Upper lobe of left lung (tissue), 6 donors: Measurements from ENCODE around the gene NOS1AP. TPM values are rescaled to one million over a fixed set of nuclear protein-coding genes. Genes with fewer than 3 reads are reported as not detected.

ENCODE experiments used
- ATAC-seq, 2 donors: fragments of 200-7000 bp; cut with Tn5 transposase; one replicate each; pipeline ENCODE4 v1.9.1; 2022; ENCODE audit warnings: mild to moderate bottlenecking in 2 of 2, moderate library complexity in 2 of 2; ENCODE audit not compliant: low FRiP score in 2 of 2
- DNase-seq, 2 donors: peaks; one replicate each; pipeline ENCODE4 v3.0.0-alpha.2; 2019 to 2020
- H3K27ac ChIP-seq, 4 donors: fragments of 200-600 bp; sonication (generic); one replicate each; pipeline ENCODE4 v1.5.1; 2016 to 2019
- H3K27me3 ChIP-seq, 4 donors: fragments of 200-600 bp; sonication (generic); one replicate each; pipeline ENCODE4 v1.5.1; 2017 to 2019
- H3K36me3 ChIP-seq, 4 donors: fragments of 200-600 bp; sonication (generic); one replicate each; pipeline ENCODE4 v1.5.1; 2016 to 2019
- H3K4me1 ChIP-seq, 4 donors: fragments of 200-600 bp; sonication (generic); one replicate each; pipeline ENCODE4 v1.5.1; 2018 to 2019
- H3K4me3 ChIP-seq, 4 donors: fragments of 200-600 bp; sonication (generic); one replicate each; pipeline ENCODE4 v1.5.1; 2017 to 2019; ENCODE audit warnings: mild to moderate bottlenecking in 2 of 4, moderate library complexity in 1 of 4
- H3K9me3 ChIP-seq, 4 donors: fragments of 200-600 bp; sonication (generic); one replicate each; pipeline ENCODE4 v1.5.1; 2018 to 2019
- CTCF ChIP-seq, 6 experiments: fragments of 450-650 bp in 4 of 6; fragments of 200-600 bp in 2 of 6; sonication (generic) in 2 of 6; IDR thresholded peaks; one replicate each; pipeline ENCODE4 v1.5.1; 2016 to 2019; ENCODE audit warnings: antibody characterized with exemption in 6 of 6
- EP300 ChIP-seq, 4 donors: sonication (generic); formaldehyde crosslinking; IDR thresholded peaks; one replicate each; pipeline ENCODE4 v1.5.1; 2017; ENCODE audit warnings: antibody characterized with exemption in 4 of 4, control low read depth in 2 of 4
- POLR2A ChIP-seq, 4 donors: fragments of 450-650 bp; IDR thresholded peaks; one replicate each; pipeline ENCODE4 v1.5.1; 2016 to 2017; ENCODE audit warnings: antibody characterized with exemption in 4 of 4, mild to moderate bottlenecking in 2 of 4
- POLR2AphosphoS5 ChIP-seq, 2 donors: sonication (generic); formaldehyde crosslinking; IDR thresholded peaks; one replicate each; pipeline ENCODE4 v1.5.1; 2017; ENCODE audit warnings: antibody characterized with exemption in 2 of 2
- WGBS, 2 donors: methylation state at CpG; one replicate each; pipeline ENCODE4 v1.1.5; 2017 to 2018; 5-methylcytosine and 5-hydroxymethylcytosine counted together
- total RNA-seq, 6 donors: library from RNA; depleted of rRNA in 4 of 6; stranded (reverse); fragments of >200 nt in 4 of 6; gene quantifications; one replicate each; pipeline versions ENCODE4 v1.1.0 to v1.2.1, GENCODE V29; 2016 to 2021
- donor health status: DM: no; HTN: no; CAD: no; lungs with moderate emphysema.
- donor health status: DM: no; HTN: yes; CAD: no; lungs with severe emphysema.

The NOS1AP gene
- total RNA-seq, 6 donors from 2014 or later, result 5.3 to 16.4 (median 6.5) TPM

GRCh38 chr1:162215902-162216301 lies 146.4 kb downstream of the NOS1AP start:
- Histone ChIP-seq H3K27me3 (no peaks in the 10 kb centered on the region), H3K27ac (no peak overlapping the region), H3K9me3 (no peaks in the 10 kb centered on the region), H3K4me3 (no peak overlapping the region), H3K4me1 (peaks cover 8 to 37% (median 24%) of the 10 kb centered on the region in 4 donors), H3K36me3 (no peaks in the 10 kb centered on the region)
- no peak for TF ChIP-seq POLR2A (IDR thresholded peaks at IDR 0.05)
- no peak for TF ChIP-seq EP300 (IDR thresholded peaks at IDR 0.05)
- no peak for DNase-seq
- 43 to 56% methylated on average over 5 of the region's 5 CpGs for WGBS, 2 donors
- no peak for ATAC-seq

- Histone ChIP-seq H3K4me3 (no peak overlapping the region), H3K4me1 (peaks cover 8 to 37% (median 24%) of the 10 kb centered on the region in 4 donors), H3K36me3 (no peaks in the 10 kb centered on the region), H3K27me3 (no peaks in the 10 kb centered on the region), H3K9me3 (no peaks in the 10 kb centered on the region), H3K27ac (no peak overlapping the region)
- no peak for ATAC-seq
- no peak for DNase-seq
- TF ChIP-seq POLR2AphosphoS5 (IDR thresholded peaks at IDR 0.05) (no peak), POLR2A (IDR thresholded peaks at IDR 0.05) (no peak), CTCF (IDR thresholded peaks at IDR 0.05) (no peak), EP300 (IDR thresholded peaks at IDR 0.05) (no peak)
- 80 to 91% methylated on average over 1 of the region's 1 CpG for WGBS, 2 donors
Measured at GRCh38 chr1:162216604-162217003, 147.1 kb downstream of the NOS1AP start.

GRCh38 chr1:162217706-162218105 lies 148.2 kb downstream of the NOS1AP start:
- H3K4me3 ChIP-seq, result no peak overlapping the region
- ATAC-seq (no peak), DNase-seq (no peak)
- H3K27me3 ChIP-seq, result no peaks in the 10 kb centered on the region
- no peaks in the 10 kb centered on the region for H3K9me3 ChIP-seq
- peak overlapping the region in 3 of 4 donors; percentile 27 to 40 (median 35) for H3K27ac ChIP-seq
- H3K36me3 ChIP-seq, result no peaks in the 10 kb centered on the region
- 63 to 91% methylated on average over 1 of the region's 1 CpG for WGBS, 2 donors
- TF ChIP-seq POLR2A (IDR thresholded peaks at IDR 0.05), result no peak
- TF ChIP-seq POLR2AphosphoS5 (IDR thresholded peaks at IDR 0.05), result no peak
- TF ChIP-seq CTCF (IDR thresholded peaks at IDR 0.05), result no peak
- TF ChIP-seq EP300 (IDR thresholded peaks at IDR 0.05), result no peak
- peaks cover 6 to 38% (median 22%) of the 10 kb centered on the region in 4 donors for H3K4me1 ChIP-seq

- no peak for ATAC-seq
- 63 to 82% methylated on average over 5 of the region's 5 CpGs for WGBS, 2 donors
- peak overlapping the region; percentile 27 to 63 (median 48) for H3K27ac ChIP-seq
Measured at GRCh38 chr1:162218546-162218945, 149.1 kb downstream of the NOS1AP start.

GRCh38 chr1:162218975-162219374 lies 149.5 kb downstream of the NOS1AP start:
- Histone ChIP-seq H3K9me3 (no peaks in the 10 kb centered on the region), H3K27me3 (no peaks in the 10 kb centered on the region), H3K4me1 (peaks cover 0 to 26% (median 16%) of the 10 kb centered on the region in 4 donors), H3K27ac (peak overlapping the region in 3 of 4 donors; percentile 27 to 63 (median 61)), H3K36me3 (no peaks in the 10 kb centered on the region), H3K4me3 (no peak overlapping the region)
- TF ChIP-seq POLR2AphosphoS5 (IDR thresholded peaks at IDR 0.05) (no peak), POLR2A (IDR thresholded peaks at IDR 0.05) (no peak), CTCF (IDR thresholded peaks at IDR 0.05) (no peak), EP300 (IDR thresholded peaks at IDR 0.05) (peak in 1 of 4 donors; percentile 47)
- DNase-seq (no peak), ATAC-seq (peak in 1 of 2 donors; percentile 58)
- WGBS, 2 donors, result 63 to 82% methylated on average over 5 of the region's 5 CpGs

More at GRCh38 chr1:162218546-162218945, 149.1 kb downstream of the NOS1AP start:
- Histone ChIP-seq H3K4me3 (no peak overlapping the region), H3K9me3 (no peaks in the 10 kb centered on the region), H3K36me3 (no peaks in the 10 kb centered on the region), H3K27me3 (no peaks in the 10 kb centered on the region), H3K4me1 (peaks cover 0 to 30% (median 17%) of the 10 kb centered on the region in 4 donors)
- no peak for DNase-seq
- TF ChIP-seq POLR2A (IDR thresholded peaks at IDR 0.05) (no peak), CTCF (IDR thresholded peaks at IDR 0.05) (no peak), EP300 (IDR thresholded peaks at IDR 0.05) (no peak), POLR2AphosphoS5 (IDR thresholded peaks at IDR 0.05) (no peak)
